Measurements from ENCODE around the gene NFRKB. TPM values are rescaled to one million over a fixed set of nuclear protein-coding genes. Genes with fewer than 3 reads are reported as not detected.

Gene NFRKB
- polyA plus RNA-seq, 1 donor (not counting 4 experiments of a cell fraction or from before 2014, with no cell fraction given): 14.4 TPM

GRCh38 chr11:129935723-129936122, 40.3 kb upstream of the NFRKB start:
- H2AFZ ChIP-seq (ENCODE audit: control insufficient read depth, low read length): no peak overlapping the region
- no peaks in the 10 kb centered on the region for H3K9me1 ChIP-seq (ENCODE audit: control insufficient read depth, extremely low read depth, insufficient read depth, low read length)
- no peak for DNase-seq (ENCODE audit: low read depth, low spot score)
- no peak overlapping the region for H3K9ac ChIP-seq (ENCODE audit: control insufficient read depth, extremely low read depth, insufficient read depth, low read length)
- no peaks in the 10 kb centered on the region for H4K20me1 ChIP-seq (ENCODE audit: control insufficient read depth, extremely low read depth, insufficient read depth, low read length)
- no peak overlapping the region for H3K4me3 ChIP-seq (ENCODE audit: control insufficient read depth in 2 of 3, extremely low read depth in 1 of 3, insufficient read depth in 2 of 3, low read depth in 1 of 3, low read length in 3 of 3)
- FAIRE-seq: no peak
- H3K4me2 ChIP-seq (ENCODE audit: control insufficient read depth, extremely low read depth, insufficient read depth, low read depth, low read length): no peak overlapping the region
- H3K27me3 ChIP-seq (ENCODE audit: control insufficient read depth, extremely low read depth, insufficient read depth, low read length): no peaks in the 10 kb centered on the region
- dilution Hi-C loops (cut with MboI; ENCODE audit: extremely low pct_ligation_motif_present, low sequenced_read_pairs): loop anchor here (25.0 kb wide), 1 partner anchor 202 kb away; no protein-coding TSS in a partner anchor
- no peaks in the 10 kb centered on the region for H3K9me3 ChIP-seq (ENCODE audit: control insufficient read depth, low read depth, low read length)
- H3K4me1 ChIP-seq (ENCODE audit: control insufficient read depth, extremely low read depth, insufficient read depth, low read length): peaks cover 17% of the 10 kb centered on the region
- no peak for TF ChIP-seq CTCF (optimal IDR thresholded peaks at IDR 0.05 in 1 of 3, IDR thresholded peaks at IDR 0.05 in 1 of 3, conservative IDR thresholded peaks at IDR 0.05 in 1 of 3; ENCODE audit: extremely low read depth in 1 of 3, insufficient read depth in 2 of 3, low read length in 3 of 3)
- TF ChIP-seq EZH2 (IDR thresholded peaks at IDR 0.05; ENCODE audit: low read length): no peak
- H3K79me2 ChIP-seq (ENCODE audit: control insufficient read depth, insufficient read depth, low read length): no peaks in the 10 kb centered on the region
- H3K36me3 ChIP-seq (ENCODE audit: control insufficient read depth in 2 of 2, extremely low read depth in 1 of 2, insufficient read depth in 2 of 2, low read length in 2 of 2): peaks cover 1 to 8% of the 10 kb centered on the region in 2 experiments
- no peak overlapping the region for H3K27ac ChIP-seq (ENCODE audit: control insufficient read depth, insufficient read depth, low read length)

GRCh38 chr11:129933891-129934290, 38.5 kb upstream of the NFRKB start:
- dilution Hi-C loops (cut with MboI; ENCODE audit: extremely low pct_ligation_motif_present, low sequenced_read_pairs): loop anchor here (25.0 kb wide), 1 partner anchor 203 kb away; no protein-coding TSS in a partner anchor
- Histone ChIP-seq H3K9me3 (ENCODE audit: control insufficient read depth, low read depth, low read length) (no peaks in the 10 kb centered on the region), H4K20me1 (ENCODE audit: control insufficient read depth, extremely low read depth, insufficient read depth, low read length) (no peaks in the 10 kb centered on the region), H3K79me2 (ENCODE audit: control insufficient read depth, insufficient read depth, low read length) (no peaks in the 10 kb centered on the region), H3K36me3 (ENCODE audit: control insufficient read depth in 2 of 2, extremely low read depth in 1 of 2, insufficient read depth in 2 of 2, low read length in 2 of 2) (peaks cover 1 to 9% of the 10 kb centered on the region in 2 experiments), H3K4me2 (ENCODE audit: control insufficient read depth, extremely low read depth, insufficient read depth, low read depth, low read length) (no peak overlapping the region), H3K27ac (ENCODE audit: control insufficient read depth, insufficient read depth, low read length) (no peak overlapping the region), H3K9ac (ENCODE audit: control insufficient read depth, extremely low read depth, insufficient read depth, low read length) (no peak overlapping the region), H3K4me1 (ENCODE audit: control insufficient read depth, extremely low read depth, insufficient read depth, low read length) (peaks cover 24% of the 10 kb centered on the region), H2AFZ (ENCODE audit: control insufficient read depth, low read length) (no peak overlapping the region), H3K4me3 (ENCODE audit: control insufficient read depth in 2 of 3, extremely low read depth in 1 of 3, insufficient read depth in 2 of 3, low read depth in 1 of 3, low read length in 3 of 3) (no peak overlapping the region), H3K9me1 (ENCODE audit: control insufficient read depth, extremely low read depth, insufficient read depth, low read length) (no peaks in the 10 kb centered on the region), H3K27me3 (ENCODE audit: control insufficient read depth, extremely low read depth, insufficient read depth, low read length) (no peaks in the 10 kb centered on the region)
- TF ChIP-seq EZH2 (IDR thresholded peaks at IDR 0.05; ENCODE audit: low read length): no peak
- TF ChIP-seq CTCF (optimal IDR thresholded peaks at IDR 0.05 in 1 of 3, IDR thresholded peaks at IDR 0.05 in 1 of 3, conservative IDR thresholded peaks at IDR 0.05 in 1 of 3; ENCODE audit: extremely low read depth in 1 of 3, insufficient read depth in 2 of 3, low read length in 3 of 3): no peak
- FAIRE-seq (no peak), DNase-seq (ENCODE audit: low read depth, low spot score) (no peak)
